SK-N-SH treated with all-trans-retinoic acid at 6 μM for 48 hours (cell line): Measurements from ENCODE around the gene SLC25A33.

Experiments
- BACH2 ChIP-seq: fragments of 250-450 bp; sonication (Bioruptor Pico); IDR thresholded peaks from 2 replicates; pipeline ENCODE4 v1.9.0; 2021; ENCODE audit warnings: mild to moderate bottlenecking, borderline replicate concordance
- ISL1 ChIP-seq: fragments of 250-450 bp; sonication (Bioruptor Pico); IDR thresholded peaks from 2 replicates; pipeline ENCODE4 v2.1.2; 2022; ENCODE audit warnings: mild to moderate bottlenecking, moderate library complexity

- TF ChIP-seq BACH2 (CRISPR knock-in tag) = no peak
- TF ChIP-seq ISL1 (CRISPR knock-in tag) = no peak
Observed at GRCh38 chr1:9595968-9596340, 56.7 kb downstream of the SLC25A33 start.
